Measurements from ENCODE around the gene COBLL1.

COBLL1 gene

DNA sequence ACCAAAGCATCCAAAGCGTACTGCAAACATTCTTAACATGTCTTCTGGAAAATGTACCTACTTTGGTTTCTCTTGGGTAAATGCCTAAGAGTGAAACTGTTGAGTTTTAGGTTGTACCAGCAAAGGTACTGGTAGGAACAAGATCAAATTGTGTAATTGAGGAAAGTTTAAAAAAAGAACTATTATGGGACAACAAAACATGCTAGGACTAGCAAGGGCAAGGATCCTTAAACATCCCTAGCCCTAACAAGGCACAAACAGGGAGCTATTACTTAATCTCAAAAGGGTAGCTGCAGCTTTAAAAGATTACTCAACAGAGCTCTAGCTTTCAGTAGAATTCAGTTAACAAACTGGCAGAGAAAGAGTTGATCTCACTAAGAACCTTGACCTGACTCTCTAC lies 164.4 kb downstream of the COBLL1 start:
- no peak for DNase-seq (ENCODE audit: low spot score)

DNA sequence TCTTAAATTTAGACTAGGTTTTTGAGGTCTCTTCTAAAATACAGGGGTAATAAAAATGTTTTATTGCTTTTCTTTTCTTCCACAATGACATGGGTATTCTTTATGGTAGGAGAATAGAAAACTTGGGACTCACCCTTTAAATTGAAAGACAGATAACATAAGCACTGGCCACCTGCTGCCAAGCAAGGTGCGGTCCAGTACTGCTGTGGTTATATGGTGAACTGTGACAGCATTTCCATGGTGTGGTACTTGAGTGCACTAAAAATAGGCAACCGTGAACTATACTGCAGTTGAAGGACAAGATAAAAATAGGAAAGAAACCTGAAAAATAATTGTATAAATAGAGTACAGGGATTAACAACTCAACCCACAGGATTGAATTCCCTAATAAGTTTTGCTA lies 165.9 kb downstream of the COBLL1 start:
- no peak for DNase-seq (ENCODE audit: low spot score)

DNA sequence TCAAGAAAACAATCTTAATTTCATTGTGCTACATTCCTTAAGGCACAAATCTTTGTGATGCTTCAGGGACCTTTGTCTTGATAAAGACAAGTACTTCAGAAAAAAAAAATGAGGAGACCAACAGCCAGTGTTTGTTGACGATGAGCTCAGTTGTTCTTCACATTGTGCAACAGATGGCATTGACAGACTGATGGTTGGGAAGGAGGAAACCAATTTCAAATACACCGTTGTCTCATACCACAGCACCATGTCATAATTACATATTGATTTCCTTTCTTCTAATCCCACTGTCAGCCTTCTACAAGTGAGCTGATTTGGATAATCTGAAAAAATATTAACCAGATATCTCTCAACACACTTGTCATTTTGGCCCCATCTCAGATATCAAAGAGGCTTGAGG lies 166.6 kb downstream of the COBLL1 start:
- peak; percentile 40 for DNase-seq (ENCODE audit: low spot score)

DNA sequence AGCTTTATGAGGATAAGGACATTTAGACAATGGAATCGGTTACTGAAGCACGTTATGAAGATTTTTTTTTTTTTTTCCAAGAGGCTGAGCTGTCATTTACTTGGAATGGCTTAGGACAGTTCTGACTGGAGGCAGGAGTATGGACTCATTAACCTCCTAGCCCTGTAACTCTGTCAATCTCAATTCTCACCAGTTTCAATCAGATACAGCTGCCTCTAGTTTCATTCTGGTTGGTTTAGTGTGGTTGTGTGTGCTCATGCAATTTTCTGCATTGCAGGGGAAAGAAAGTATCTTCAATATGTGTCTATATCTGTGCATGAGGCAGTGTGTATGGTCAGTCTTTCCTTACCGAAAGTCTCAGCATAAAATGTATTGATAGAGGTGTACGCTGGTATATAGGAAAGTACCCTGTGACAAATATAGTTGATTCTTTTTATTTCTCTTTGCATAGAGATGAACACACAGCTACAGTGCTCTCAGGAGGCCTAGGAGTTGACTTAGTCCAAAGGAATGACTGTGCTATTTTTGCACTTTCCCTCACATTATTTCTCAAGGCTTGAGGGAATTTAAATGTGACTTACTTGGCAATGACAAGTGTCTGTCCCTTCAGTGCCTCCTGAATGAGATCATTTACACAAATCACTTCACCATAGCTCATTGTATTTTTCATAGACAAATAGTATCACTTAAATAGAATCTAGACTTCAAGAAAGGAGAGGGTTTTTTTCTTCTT lies 169.8 kb downstream of the COBLL1 start:
- DNase-seq (ENCODE audit: low spot score): no peak

DNA sequence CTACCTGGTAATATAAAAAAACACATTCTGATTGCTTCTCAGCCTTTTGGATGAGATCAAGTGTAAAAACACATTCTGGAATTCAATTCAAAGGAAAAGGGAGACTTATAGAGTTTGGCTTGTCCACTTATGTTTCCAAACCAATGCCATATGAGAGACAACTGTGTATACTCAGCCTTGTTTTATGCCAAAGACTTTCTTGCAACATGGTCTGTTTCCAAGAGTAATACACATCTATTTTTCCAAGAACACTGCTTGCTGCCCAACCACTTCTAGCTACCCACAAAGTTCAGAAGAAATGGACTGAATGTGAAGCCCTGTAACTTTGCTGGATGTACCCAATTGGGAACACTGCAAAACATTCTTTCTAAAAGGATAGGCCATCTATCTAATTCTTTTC lies 172.3 kb downstream of the COBLL1 start:
- DNase-seq (ENCODE audit: low spot score): no peak

DNA sequence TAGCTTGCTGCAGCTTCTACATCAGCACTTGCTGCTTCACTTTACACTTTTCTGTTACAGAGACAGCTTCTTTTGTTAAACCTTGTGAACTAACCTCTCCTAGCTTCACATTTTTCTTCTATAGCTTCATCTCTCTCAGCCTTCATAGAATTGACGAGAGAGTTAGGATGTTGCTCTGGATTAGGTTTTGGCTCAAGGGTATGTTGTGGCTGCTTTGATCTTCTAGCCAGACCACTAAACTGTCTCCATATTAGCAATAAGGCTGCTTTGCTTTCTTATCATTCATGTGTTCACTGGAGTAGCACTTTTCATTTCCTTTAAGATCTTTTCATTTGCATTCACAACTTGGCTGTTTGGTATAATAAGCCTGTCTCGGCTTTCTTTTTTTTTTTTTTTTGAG lies 174.1 kb downstream of the COBLL1 start:
- no peak for DNase-seq (ENCODE audit: low spot score)

DNA sequence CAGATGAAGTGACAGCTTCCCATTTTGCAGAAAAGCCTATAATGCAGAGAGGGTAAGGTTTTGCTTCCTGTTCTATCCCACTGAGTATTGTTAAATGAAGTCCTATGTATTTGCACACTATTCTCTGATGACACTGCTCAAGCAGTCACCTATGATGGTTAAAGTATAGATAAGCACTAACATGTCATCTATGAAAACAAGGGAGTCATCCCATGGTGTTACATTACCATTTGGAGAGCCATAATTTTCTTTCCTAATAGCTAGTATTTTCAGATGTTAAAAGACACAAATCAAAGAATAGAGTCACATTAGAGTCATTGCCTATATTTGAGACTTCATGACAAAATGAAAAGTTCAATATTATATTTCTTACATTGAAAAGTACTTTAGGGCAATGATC lies 177.6 kb downstream of the COBLL1 start:
- no peak for DNase-seq (ENCODE audit: low spot score)

DNA sequence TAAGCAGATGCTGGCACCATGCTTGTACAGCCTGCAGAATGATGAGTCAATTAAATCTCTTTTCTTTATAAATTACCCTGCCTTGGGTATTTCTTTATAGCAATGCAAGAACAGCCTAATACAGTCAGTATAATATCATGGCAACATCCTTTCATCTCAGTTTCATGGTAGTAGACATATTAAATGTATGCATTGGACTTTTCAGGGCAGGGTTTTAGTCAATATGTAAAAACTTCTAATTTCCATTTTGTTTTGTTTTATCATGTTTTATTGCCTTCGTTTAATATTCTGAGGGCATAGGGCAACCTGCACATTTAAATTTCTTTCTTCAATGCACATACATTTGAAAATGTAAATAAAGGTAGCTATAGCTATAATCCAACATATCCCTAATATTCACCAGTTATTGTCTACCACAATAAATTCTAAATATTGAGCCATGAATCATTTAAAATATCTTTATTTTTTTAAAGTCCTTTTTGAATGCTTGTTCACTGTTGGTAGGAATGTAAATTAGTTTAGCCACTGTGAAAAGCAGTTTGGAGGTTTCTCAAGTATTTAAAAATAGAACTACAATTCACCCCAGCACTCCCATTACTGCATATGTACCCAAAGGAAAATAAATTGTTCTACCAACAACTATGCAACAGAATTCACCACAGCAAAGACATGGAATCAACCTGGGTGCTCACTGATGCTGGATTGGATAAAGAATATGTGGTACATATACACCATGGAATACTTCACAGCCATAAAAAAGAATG lies 178.6 kb downstream of the COBLL1 start:
- DNase-seq (ENCODE audit: low spot score): no peak

DNA sequence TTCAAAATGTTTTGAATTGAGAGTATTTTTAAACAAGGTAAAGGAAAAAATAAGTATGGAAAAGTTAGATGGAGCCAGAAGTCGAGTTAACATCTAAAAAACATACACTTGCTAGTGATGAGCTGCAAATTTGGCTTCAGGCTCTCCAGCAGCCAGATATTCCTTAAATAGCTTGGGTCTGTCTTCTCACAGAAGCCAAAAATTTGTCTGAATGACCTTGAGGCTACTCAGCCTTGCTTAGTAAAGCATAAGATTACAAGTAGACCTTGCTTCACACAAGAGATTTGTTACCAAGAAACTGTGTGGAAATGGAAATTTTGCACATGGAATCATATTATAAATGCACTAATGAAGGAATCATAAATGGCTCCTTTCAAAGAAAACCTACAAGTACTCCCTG lies 179.6 kb downstream of the COBLL1 start:
- DNase-seq (ENCODE audit: low spot score): no peak

DNA sequence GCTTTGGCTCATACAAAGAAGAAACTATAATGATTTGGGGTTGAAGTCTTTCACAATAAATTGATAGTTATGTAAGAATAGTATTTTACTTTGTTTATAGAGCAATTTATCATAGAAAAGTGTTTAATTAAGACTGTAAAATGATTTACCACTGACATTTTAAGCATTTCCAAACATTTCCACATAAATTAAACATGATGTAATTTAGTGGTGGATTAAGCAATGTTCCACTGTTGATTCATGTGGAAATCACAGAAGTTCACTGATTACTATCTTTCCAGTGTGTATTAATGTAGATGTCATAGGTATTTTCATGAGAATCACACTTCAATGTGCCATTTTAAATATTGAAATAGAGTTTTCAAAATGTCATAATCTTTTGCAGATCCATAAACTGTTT lies 180.3 kb downstream of the COBLL1 start:
- DNase-seq (ENCODE audit: low spot score): no peak

DNA sequence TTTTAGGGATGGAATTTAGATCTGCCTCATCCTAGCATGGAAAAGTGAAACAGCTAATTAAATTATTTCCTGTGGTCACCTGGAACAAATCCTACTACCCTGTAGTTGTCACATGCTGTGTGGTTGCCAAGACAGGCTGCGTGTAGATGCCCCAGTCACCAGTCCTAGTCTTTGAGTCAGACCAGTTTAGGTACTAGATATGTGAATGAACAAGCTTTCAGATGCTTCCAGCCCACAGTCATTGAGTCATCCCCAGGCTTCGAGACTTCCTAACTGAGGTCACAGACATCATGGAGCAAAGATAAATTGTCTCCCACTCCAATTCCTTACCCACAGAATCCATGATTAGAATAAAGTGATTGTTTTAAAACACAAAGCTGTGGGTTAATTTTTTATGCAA lies 184.5 kb downstream of the COBLL1 start:
- DNase-seq (ENCODE audit: low spot score): no peak

DNA sequence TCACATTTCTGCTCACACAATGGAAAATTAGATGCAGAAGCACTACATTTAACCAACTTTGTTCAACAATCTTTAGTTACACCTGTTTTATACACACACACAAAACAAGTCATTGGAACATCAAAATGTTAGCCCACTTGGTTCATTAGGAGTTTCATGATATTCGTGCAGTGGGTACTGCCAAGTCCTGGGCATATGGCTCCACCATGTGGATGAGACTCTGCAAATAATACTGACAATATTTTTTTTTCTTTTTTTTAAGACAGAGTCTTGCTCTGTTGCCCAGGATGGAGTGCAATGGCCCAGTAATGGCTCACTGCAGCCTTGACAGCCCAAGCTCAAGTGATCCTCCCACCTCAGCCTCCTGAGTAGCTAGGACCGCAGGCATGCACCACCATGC lies 185.9 kb downstream of the COBLL1 start:
- DNase-seq (ENCODE audit: low spot score): peak; percentile 17

DNA sequence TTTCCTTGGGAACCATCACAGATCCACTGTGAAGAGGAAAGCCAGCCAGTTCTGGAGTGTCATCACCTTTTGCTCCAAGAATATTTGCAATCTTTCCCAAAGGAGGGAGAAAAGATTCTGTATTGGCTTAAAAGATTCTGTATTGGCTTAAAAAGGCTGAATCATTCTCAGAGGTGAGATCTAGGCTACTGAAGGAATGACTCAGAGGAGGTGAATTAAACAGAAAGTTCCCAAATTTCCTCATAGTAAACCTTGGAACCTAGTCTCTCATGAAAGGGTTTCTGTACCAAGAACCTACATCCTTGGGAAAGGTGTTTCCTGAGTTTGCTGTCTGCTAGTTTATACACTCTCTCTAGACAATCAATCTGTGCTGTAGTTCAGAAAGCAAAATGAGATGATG lies 186.3 kb downstream of the COBLL1 start:
- DNase-seq (ENCODE audit: low spot score): no peak

DNA sequence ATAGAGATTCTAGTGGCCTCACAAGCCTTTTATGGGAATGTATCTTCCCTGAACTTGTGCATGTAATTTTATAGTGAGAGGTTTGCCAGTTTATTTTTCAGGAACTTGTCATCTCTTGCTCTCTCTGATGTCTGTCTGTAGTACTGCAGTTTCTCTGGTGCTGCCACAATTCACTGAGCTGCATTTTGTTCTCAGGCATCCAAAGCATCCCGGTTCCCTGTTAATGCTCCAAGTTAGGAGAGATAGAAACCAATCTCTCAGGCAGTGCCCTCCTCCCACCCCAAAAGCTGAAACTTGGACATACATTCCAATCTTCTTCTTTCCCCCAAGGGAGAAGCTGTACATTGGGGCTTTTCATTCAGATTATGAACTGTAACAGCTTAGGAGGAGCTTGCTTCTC lies 190.3 kb downstream of the COBLL1 start:
- no peak for DNase-seq (ENCODE audit: low spot score)

DNA sequence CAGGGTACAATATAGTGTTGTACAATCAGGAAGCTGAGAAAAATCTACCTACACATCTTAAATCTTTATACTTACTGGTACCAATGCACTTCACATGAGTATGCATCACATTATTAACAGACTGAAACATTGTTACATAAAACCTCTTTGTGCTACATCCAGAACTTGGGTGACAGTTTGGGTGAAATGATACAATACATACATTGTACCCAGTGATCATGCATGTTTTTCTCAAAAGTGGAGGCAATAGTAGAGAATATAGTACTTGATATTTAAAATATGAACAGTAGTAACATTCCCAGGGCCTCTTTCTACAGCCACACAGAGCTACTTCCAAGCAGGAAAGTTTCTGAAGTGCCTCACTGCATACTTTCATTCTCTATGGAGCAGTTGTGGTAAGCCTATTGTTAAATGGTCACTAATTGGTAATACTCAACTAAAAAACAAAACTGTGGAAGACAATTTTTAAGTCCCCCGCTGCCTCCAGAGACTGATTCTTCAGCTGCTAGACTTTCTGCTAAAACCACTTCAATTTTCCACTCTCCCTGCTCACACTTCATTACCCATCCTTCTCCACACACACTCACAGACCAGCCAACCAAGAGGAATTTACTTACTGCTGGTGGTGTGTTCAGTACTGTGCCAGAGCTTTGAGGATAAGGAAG lies 197.5 kb downstream of the COBLL1 start:
- no peak for DNase-seq (ENCODE audit: low spot score)

DNA sequence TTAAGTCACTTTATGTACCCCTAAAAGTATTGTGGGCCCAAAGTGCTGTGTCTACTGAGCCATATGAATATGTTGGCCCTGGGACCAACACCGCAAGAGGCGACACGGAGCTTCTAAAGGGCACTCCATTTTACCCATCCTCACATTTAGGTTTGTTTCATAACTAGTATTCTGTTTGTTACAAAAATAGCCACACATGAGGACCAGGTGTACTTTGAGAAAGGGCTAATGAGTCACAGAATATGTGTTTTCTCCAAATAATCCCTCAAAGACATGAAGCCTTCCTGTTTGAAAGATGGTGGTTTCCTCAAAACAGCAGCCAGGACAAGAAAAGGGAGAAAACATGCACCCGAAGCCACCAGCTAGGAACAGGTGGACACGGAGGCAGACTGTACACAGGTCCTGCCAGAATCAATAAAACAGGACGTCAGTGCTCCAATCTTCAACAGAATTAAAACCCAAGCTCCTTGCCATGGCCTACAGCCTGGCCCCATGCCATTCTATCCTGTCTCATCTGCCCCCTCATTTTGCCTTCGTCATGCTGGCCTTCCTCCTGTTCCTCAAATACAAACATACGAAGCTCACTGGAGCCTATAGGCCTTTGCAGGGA lies 198.6 kb downstream of the COBLL1 start:
- DNase-seq (ENCODE audit: low spot score): no peak

DNA sequence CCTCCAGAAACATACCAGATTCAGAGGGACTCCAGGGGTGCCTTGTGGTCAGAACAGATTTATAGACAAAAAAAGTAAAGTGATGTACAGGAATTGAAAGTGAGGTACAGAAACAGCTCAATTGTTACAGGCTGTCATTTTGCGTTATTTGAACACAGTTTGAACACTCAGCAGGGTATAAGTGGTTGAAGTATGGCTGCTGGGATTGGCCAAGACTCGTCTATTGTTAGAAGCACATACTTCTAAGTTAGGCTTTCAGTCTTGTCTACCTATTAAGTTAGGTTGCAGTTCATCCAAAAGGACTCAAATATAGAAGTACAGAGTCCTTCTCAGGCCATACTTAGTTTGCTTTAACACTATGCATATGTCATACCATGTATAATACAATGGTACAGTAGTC lies 199.4 kb downstream of the COBLL1 start:
- DNase-seq (ENCODE audit: low spot score): no peak
